ENCODE results near the gene PSMD11. TPM values are rescaled to one million over a fixed set of nuclear protein-coding genes. Genes with fewer than 3 reads are reported as not detected.

The PSMD11 gene
- total and polyA plus RNA-seq, 8 donors: 21.0 to 131 (median 31.9) TPM

GRCh38 chr17:32493571-32493970, 49.3 kb downstream of the PSMD11 start:
- Histone ChIP-seq H3K9me3 (no peaks in the 10 kb centered on the region), H3K4me1 (peaks cover 0 to 40% (median 8%) of the 10 kb centered on the region in 4 donors), H3K4me3 (no peak overlapping the region), H3K27ac (no peak overlapping the region), H3K27me3 (no peaks in the 10 kb centered on the region), H3K36me3 (peaks cover 0 to 23% (median 18%) of the 10 kb centered on the region in 4 donors)
- no peak for DNase-seq
- WGBS, 5 donors: 78 to 91% (median 89%) methylated on average over 9 to 15 of the region's 15 CpGs
- intact Hi-C loops (cut with DNase I; ENCODE audit: low total_unique reads): loop anchor here (10.0 kb wide), 1 partner anchor 261 kb away; no protein-coding TSS in a partner anchor
- TF ChIP-seq POLR2A (IDR thresholded peaks at IDR 0.05) (no peak), POLR2AphosphoS5 (IDR thresholded peaks at IDR 0.05) (no peak), EP300 (IDR thresholded peaks at IDR 0.05) (no peak), CTCF (IDR thresholded peaks at IDR 0.05) (no peak)

GRCh38 chr17:32493976-32494513, 49.7 kb downstream of the PSMD11 start:
- intact Hi-C loops (cut with DNase I; ENCODE audit: low total_unique reads): loop anchor here (10.0 kb wide), 1 partner anchor 261 kb away; no protein-coding TSS in a partner anchor
- no peak overlapping the region for H3K27ac ChIP-seq
- H3K9me3 ChIP-seq: no peaks in the 10 kb centered on the region
- no peak for DNase-seq
- no peaks in the 10 kb centered on the region for H3K27me3 ChIP-seq
- TF ChIP-seq CTCF (IDR thresholded peaks at IDR 0.05) (no peak), POLR2AphosphoS5 (IDR thresholded peaks at IDR 0.05) (no peak), EP300 (IDR thresholded peaks at IDR 0.05) (no peak)
- H3K4me1 ChIP-seq: peaks cover 0 to 37% (median 8%) of the 10 kb centered on the region in 4 donors
- H3K4me3 ChIP-seq: no peak overlapping the region
- 94 to 98% (median 95%) methylated on average over 8 to 11 of the region's 11 CpGs for WGBS, 5 donors
- H3K36me3 ChIP-seq: peaks cover 0 to 23% (median 18%) of the 10 kb centered on the region in 4 donors

- intact Hi-C loops (cut with DNase I; ENCODE audit: low total_unique reads): loop anchor here (10.0 kb wide), 1 partner anchor 260 kb away; no protein-coding TSS in a partner anchor
- peaks cover 0 to 23% (median 18%) of the 10 kb centered on the region in 4 donors for H3K36me3 ChIP-seq
- H3K4me1 ChIP-seq: peaks cover 0 to 37% (median 8%) of the 10 kb centered on the region in 4 donors
- TF ChIP-seq POLR2A (IDR thresholded peaks at IDR 0.05): no peak
- TF ChIP-seq CTCF (IDR thresholded peaks at IDR 0.05): no peak
- TF ChIP-seq POLR2AphosphoS5 (IDR thresholded peaks at IDR 0.05): no peak
- TF ChIP-seq EP300 (IDR thresholded peaks at IDR 0.05): no peak
- H3K27ac ChIP-seq: no peak overlapping the region
- no peaks in the 10 kb centered on the region for H3K9me3 ChIP-seq
- no peaks in the 10 kb centered on the region for H3K27me3 ChIP-seq
- H3K4me3 ChIP-seq: no peak overlapping the region
- DNase-seq: no peak
- 85 to 92% (median 90%) methylated on average over 9 to 34 of the region's 34 CpGs for WGBS, 5 donors
These were observed 50.5 kb downstream of the PSMD11 start for GRCh38 chr17:32494621-32495358.

GRCh38 chr17:32495359-32496231, 51.3 kb downstream of the PSMD11 start:
- DNase-seq: peak in 1 of 2 donors; percentile 80
- H3K27ac ChIP-seq: no peak overlapping the region
- peaks cover 0 to 23% (median 16%) of the 10 kb centered on the region in 4 donors for H3K36me3 ChIP-seq
- no peak for TF ChIP-seq EP300 (IDR thresholded peaks at IDR 0.05)
- no peak for TF ChIP-seq POLR2A (IDR thresholded peaks at IDR 0.05)
- no peak for TF ChIP-seq CTCF (IDR thresholded peaks at IDR 0.05)
- TF ChIP-seq POLR2AphosphoS5 (IDR thresholded peaks at IDR 0.05): no peak
- intact Hi-C loops (cut with DNase I; ENCODE audit: low total_unique reads): loop anchor here (10.0 kb wide), 1 partner anchor 259 kb away; no protein-coding TSS in a partner anchor
- H3K4me3 ChIP-seq: no peak overlapping the region
- H3K4me1 ChIP-seq: peaks cover 0 to 37% (median 8%) of the 10 kb centered on the region in 4 donors
- no peaks in the 10 kb centered on the region for H3K9me3 ChIP-seq
- 62 to 82% (median 78%) methylated on average over 15 to 45 of the region's 45 CpGs for WGBS, 5 donors
- H3K27me3 ChIP-seq: no peaks in the 10 kb centered on the region
